ENCODE results near the gene CST5.
"Not testable (repeated sequence)": the region's sequence is repeated elsewhere in the genome, so short reads cannot be mapped to it uniquely, and the experiment has no call there.

The CST5 gene

DNA sequence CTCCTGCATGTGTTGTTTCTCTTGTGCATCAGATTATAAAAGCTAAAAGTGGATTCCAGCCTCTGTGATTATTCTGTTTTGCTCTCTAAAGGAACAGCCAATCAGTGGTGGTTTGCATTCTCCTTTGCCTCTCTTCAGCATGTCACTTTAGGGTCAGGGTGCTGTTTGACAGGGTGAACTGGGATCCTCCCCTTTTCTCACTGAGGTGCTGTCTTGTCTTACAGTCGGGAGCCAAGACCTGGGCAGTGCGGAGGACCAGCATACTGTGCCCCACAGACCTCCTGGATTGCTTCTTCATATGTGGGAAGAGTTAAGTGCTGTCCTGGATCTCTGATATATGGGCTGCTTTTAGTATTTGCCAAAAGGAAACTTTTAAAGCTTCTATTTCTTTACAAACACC, 37.9 kb downstream of the CST5 start:
- DNase-seq (ENCODE audit: low read depth): no peak
- no peak overlapping the region for H3K4me3 ChIP-seq (ENCODE audit: low read depth, low read length)
- TF ChIP-seq, protein P1, sequence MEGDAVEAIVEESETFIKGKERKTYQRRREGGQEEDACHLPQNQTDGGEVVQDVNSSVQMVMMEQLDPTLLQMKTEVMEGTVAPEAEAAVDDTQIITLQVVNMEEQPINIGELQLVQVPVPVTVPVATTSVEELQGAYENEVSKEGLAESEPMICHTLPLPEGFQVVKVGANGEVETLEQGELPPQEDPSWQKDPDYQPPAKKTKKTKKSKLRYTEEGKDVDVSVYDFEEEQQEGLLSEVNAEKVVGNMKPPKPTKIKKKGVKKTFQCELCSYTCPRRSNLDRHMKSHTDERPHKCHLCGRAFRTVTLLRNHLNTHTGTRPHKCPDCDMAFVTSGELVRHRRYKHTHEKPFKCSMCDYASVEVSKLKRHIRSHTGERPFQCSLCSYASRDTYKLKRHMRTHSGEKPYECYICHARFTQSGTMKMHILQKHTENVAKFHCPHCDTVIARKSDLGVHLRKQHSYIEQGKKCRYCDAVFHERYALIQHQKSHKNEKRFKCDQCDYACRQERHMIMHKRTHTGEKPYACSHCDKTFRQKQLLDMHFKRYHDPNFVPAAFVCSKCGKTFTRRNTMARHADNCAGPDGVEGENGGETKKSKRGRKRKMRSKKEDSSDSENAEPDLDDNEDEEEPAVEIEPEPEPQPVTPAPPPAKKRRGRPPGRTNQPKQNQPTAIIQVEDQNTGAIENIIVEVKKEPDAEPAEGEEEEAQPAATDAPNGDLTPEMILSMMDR (IDR thresholded peaks at IDR 0.05; ENCODE audit: low read depth, low read length): no peak
- TF ChIP-seq MYC (IDR thresholded peaks at IDR 0.05; ENCODE audit: low read depth, low read length) (no peak), POLR2A (IDR thresholded peaks at IDR 0.05; ENCODE audit: extremely low read depth, insufficient read length) (no peak)
- TF ChIP-seq, protein P2, sequence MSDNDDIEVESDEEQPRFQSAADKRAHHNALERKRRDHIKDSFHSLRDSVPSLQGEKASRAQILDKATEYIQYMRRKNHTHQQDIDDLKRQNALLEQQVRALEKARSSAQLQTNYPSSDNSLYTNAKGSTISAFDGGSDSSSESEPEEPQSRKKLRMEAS (IDR thresholded peaks at IDR 0.05; ENCODE audit: low read depth, low read length): no peak

DNA sequence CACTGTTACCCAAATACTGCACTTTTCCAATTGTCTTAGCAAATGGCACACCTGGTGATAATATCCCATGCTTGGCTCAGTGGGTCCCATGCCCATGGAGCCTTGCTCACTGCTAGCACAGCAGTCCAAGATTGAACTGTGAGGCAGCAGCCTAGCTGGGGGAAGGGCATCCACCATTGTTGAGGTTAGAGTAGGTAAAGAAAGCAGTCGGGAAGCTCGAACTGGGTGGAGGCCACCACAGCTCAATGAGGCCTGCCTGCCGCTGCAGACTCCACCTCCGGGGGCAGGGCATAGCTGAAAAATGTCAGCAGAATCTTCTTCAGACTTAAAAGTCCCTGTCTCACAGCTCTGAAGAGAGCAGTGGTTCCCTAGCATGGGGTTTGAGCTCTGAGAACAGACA, 43.8 kb downstream of the CST5 start:
- TF ChIP-seq POLR2A (IDR thresholded peaks at IDR 0.05; ENCODE audit: extremely low read depth, insufficient read length): no peak
- DNase-seq (ENCODE audit: low read depth): no peak
- no peak overlapping the region for H3K4me3 ChIP-seq (ENCODE audit: low read depth, low read length)

DNA sequence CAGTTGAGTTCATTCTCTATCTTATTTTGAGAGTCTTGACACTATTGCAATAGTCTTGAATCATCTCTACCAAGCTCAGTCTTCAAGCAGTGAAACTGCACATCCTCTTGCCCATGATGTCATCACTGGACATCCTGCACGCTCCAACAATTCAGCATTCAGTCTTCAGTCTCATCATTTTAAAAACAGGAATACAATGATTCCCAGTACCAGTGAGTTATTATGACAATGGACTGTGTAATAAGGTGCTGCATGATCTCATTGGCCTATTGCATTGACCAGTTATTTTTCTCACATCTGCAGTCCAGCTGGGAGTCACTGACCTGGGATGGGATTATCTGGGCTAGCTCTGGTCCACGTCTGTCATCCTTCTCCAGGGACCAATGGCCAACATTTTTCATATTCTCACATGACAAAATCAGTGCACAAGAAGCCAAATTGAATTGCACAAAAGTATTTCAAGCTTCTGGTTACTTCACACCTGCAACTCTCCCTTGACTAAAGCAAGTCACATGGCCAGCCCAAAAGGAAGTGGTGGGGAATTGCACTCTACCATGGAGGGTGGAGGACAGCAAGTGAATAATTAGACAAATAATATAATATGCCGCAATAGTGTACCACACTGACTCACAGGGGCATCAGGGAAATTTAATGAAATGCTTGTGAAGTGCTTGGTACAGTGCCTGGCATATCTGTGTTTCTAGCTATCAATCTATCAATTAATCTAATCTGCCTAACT, 46.6 kb downstream of the CST5 start:
- H3K4me3 ChIP-seq (ENCODE audit: low read depth, low read length): no peak overlapping the region
- no peak for DNase-seq (ENCODE audit: low read depth)
- TF ChIP-seq POLR2A (IDR thresholded peaks at IDR 0.05; ENCODE audit: extremely low read depth, insufficient read length) (no peak), MYC (IDR thresholded peaks at IDR 0.05; ENCODE audit: low read depth, low read length) (no peak)
- TF ChIP-seq, protein P1 (IDR thresholded peaks at IDR 0.05; ENCODE audit: low read depth, low read length): no peak
- TF ChIP-seq, protein P2 (IDR thresholded peaks at IDR 0.05; ENCODE audit: low read depth, low read length): no peak

DNA sequence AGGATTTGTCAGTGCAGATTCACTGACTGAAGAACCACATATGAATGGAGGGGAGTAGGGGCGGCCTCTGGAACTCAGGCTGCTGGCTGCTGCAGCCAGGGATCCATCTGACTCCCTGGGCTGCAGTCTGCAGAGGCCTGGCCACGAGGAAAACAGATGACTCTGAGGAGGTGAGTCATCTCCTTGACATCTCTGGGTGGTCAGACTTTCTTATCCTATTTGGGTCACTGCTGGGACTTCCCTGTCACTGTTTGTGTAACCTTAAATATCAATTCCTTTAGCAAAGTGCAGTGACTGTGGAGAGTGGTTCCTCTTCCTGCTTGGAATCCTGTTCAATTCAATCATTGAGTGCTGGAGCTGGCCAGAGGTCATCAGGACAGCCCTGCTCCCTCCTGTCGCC, 47.6 kb downstream of the CST5 start:
- H3K4me3 ChIP-seq (ENCODE audit: low read depth, low read length); DNase-seq (ENCODE audit: low read depth): not testable (repeated sequence)

DNA sequence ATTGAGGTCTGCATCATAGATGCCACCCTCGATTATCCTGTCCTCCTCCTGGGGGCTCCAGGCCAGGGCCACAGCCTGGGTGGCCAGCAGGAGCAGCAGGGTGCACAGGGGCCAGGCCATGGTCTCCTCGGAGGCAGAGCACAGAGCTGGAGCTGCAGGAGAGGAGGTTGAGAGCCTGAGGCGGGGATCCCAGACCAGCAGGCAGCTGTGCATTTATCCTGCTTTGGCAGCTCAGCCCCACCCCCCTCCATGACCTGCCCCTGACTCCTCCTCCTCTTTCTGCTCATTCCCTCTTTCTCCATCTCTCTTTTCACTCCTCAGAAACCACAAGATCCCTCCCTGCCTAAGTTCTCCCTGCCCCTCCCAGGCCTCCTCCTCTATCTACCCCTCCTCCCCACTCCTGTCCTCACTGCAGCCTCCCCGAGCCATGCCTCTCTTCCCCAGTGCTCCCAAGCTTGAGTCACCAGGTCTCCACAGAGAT, 53.0 kb downstream of the CST5 start, which contains the start of gene CST2:
Gene CST2, minus strand, starts transcription at position 189 of the 481 bp plus-strand sequence. Its CDS starts 69 bp downstream, at position 120.
- no peak for DNase-seq (ENCODE audit: low read depth)
- H3K4me3 ChIP-seq (ENCODE audit: low read depth, low read length): no peak within 1 kb of the TSS
- no peak for TF ChIP-seq MYC (IDR thresholded peaks at IDR 0.05; ENCODE audit: low read depth, low read length)
- TF ChIP-seq, protein P2 (IDR thresholded peaks at IDR 0.05; ENCODE audit: low read depth, low read length): no peak
- TF ChIP-seq POLR2A (IDR thresholded peaks at IDR 0.05; ENCODE audit: extremely low read depth, insufficient read length): no peak
- TF ChIP-seq, protein P1 (IDR thresholded peaks at IDR 0.05; ENCODE audit: low read depth, low read length): no peak
